Glutamatergic neuron (in vitro differentiated cells): ENCODE data around the gene CIAO3. TPM values are rescaled to one million over a fixed set of nuclear protein-coding genes. Genes with fewer than 3 reads are reported as not detected.
"Not testable (repeated sequence)": the region's sequence is repeated elsewhere in the genome, so short reads cannot be mapped to it uniquely, and the experiment has no call there.

Experiments
- DNase-seq: peaks from one replicate; pipeline ENCODE4 v3.0.0; 2022
- H3K27ac Mint-ChIP-seq: one replicate; pipeline ENCODE4 v1.8.0; 2020; ENCODE audit warnings: mild to moderate bottlenecking, mixed read lengths, inconsistent platforms; ENCODE audit not compliant: unreplicated experiment
- H3K27me3 Mint-ChIP-seq: one replicate; pipeline ENCODE4 v1.8.0; 2020; ENCODE audit warnings: mild to moderate bottlenecking, moderate library complexity, mixed read lengths, inconsistent platforms; ENCODE audit not compliant: unreplicated experiment
- H3K36me3 Mint-ChIP-seq: one replicate; pipeline ENCODE4 v1.8.0; 2020; ENCODE audit warnings: mild to moderate bottlenecking, mixed read lengths, inconsistent platforms; ENCODE audit not compliant: unreplicated experiment
- H3K4me1 Mint-ChIP-seq: one replicate; pipeline ENCODE4 v1.8.0; 2020; ENCODE audit warnings: mild to moderate bottlenecking, low read depth, mixed read lengths, inconsistent platforms; ENCODE audit not compliant: unreplicated experiment
- H3K4me3 Mint-ChIP-seq: one replicate; pipeline ENCODE4 v1.8.0; 2020; ENCODE audit warnings: mild to moderate bottlenecking, mixed read lengths, inconsistent platforms; ENCODE audit not compliant: unreplicated experiment
- H3K9me3 Mint-ChIP-seq: one replicate; pipeline ENCODE4 v1.8.0; 2020; ENCODE audit warnings: mild to moderate bottlenecking, moderate library complexity, mixed read lengths, inconsistent platforms; ENCODE audit not compliant: unreplicated experiment
- total RNA-seq: library from RNA; stranded (reverse); fragmentation: NEBNext Ultra II Directional; extraction: Animal tissue kit (Norgen Biotek cat#: 25700); gene quantifications from one replicate; pipeline ENCODE4 v1.2.1, GENCODE V29; 2021; ENCODE audit not compliant: unreplicated experiment
- TF ChIP-seq, protein P1 (sequence below): fragments of 200-600 bp; sonication (generic); IDR thresholded peaks from one replicate; pipeline ENCODE4 v1.5.0; 2021; ENCODE audit not compliant: partially characterized antibody, unreplicated experiment

CIAO3 gene
- total RNA-seq, 1 donor from 2014 or later: 49.5 TPM

DNA sequence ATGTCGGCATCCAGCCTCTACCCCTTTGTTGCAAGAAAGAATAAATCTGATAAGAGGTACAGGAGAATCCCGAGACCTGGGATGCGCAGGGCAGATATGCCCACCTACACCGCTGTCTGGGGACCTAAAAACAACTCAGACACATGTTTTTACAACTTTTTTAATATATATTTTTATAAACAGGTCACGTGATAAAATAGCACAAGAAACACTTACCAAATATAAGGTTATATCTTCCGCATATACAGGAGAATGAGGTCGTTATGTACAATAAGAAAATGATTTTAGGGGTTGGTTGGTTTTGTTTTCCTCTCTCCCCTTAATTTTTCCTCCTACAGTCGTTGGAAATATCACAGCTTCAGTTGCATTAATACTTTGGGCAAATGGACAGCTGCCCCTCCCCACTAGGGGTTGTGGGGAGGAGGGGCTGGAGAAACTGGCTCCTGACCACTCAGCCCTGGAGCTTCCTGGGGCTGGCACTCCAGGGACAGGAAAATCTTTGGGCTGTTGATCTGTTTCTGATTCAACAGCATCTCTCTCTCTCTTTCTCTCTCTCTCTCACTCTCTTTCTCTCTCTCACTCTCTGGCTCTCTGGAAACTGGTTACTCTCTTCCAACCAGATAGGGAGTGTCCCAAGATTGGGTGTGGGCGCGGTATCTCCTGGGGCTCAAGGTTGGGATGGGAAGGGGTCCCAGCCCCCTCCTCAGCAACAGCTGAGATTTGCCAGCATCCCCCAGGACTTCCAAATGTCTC lies 48.3 kb downstream of the CIAO3 start:
- H3K27me3 Mint-ChIP-seq: peaks cover 30% of the 10 kb centered on the region
- peak overlapping the region; percentile 77 for H3K27ac Mint-ChIP-seq
- H3K9me3 Mint-ChIP-seq: peaks cover 18% of the 10 kb centered on the region
- H3K36me3 Mint-ChIP-seq: no peaks in the 10 kb centered on the region
- peak overlapping the region; percentile 64 for H3K4me3 Mint-ChIP-seq
- TF ChIP-seq, protein P1, sequence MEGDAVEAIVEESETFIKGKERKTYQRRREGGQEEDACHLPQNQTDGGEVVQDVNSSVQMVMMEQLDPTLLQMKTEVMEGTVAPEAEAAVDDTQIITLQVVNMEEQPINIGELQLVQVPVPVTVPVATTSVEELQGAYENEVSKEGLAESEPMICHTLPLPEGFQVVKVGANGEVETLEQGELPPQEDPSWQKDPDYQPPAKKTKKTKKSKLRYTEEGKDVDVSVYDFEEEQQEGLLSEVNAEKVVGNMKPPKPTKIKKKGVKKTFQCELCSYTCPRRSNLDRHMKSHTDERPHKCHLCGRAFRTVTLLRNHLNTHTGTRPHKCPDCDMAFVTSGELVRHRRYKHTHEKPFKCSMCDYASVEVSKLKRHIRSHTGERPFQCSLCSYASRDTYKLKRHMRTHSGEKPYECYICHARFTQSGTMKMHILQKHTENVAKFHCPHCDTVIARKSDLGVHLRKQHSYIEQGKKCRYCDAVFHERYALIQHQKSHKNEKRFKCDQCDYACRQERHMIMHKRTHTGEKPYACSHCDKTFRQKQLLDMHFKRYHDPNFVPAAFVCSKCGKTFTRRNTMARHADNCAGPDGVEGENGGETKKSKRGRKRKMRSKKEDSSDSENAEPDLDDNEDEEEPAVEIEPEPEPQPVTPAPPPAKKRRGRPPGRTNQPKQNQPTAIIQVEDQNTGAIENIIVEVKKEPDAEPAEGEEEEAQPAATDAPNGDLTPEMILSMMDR: no peak
- no peak for DNase-seq
- H3K4me1 Mint-ChIP-seq: peaks cover 10% of the 10 kb centered on the region

DNA sequence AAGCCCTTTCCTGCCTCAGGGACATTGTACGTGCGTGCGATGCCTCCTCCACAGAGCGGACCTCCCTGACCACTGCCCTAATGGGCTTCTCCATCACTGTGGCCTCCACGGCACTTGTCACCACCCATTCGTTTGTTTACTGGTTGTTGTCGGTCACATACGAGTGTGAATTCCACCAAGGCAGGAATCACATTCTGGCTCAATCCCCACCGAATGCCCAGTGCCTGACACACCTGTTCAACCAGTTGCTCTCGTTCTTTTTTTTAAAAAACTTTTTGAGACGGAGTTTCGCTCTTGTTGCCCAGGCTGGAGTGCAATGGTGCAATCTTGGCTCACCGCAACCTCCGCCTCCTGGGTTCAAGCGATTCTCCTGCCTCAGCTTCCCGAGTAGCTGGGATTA lies 49.6 kb downstream of the CIAO3 start:
- H3K36me3 Mint-ChIP-seq, DNase-seq, H3K4me1 Mint-ChIP-seq, H3K27ac Mint-ChIP-seq: not testable (repeated sequence)
- Mint-ChIP-seq H3K9me3 (peaks cover 17% of the 10 kb centered on the region), H3K4me3 (peak overlapping the region; percentile 64), H3K27me3 (peaks cover 25% of the 10 kb centered on the region)

DNA sequence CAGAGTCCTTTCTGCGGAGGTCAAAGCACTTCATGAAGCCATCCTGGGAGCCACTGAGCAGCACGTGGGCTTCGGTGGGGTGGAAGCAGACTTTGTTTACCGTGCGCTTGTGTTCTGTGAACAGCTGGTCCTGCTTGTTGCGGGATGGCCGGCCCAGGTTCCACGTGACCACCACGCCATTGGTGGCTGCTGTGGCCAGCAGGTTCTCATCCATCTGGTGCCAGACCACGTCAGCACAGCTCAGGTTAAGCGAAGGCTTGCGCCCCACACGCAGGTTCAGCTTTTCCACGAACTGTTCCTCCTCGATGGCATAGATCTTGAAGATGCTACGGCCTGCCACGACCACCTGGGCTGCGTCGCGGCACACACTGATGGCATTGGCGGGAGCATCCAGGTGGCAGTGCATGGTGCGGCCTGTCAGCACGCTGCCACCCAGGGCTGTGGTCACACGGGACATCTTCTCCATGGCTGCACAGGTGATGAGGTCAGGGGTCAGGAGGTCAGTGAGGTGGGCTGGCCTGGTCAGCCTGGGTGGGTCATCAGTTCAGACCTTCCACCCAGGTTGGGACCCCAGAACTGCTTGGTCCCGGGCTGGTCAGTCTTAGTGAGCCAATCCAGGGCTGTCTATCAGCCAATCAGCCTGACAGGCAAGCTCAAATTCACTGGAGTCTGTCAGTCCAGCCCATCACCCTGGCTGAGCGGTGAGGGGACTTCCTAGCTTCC lies 51.5 kb downstream of the CIAO3 start:
- Mint-ChIP-seq H3K27me3 (peaks cover 18% of the 10 kb centered on the region), H3K27ac (no peak overlapping the region), H3K4me3 (peak overlapping the region; percentile 91), H3K36me3 (no peaks in the 10 kb centered on the region), H3K9me3 (peaks cover 14% of the 10 kb centered on the region), H3K4me1 (peaks cover 5% of the 10 kb centered on the region)
- DNase-seq: no peak
- TF ChIP-seq, protein P1: no peak

DNA sequence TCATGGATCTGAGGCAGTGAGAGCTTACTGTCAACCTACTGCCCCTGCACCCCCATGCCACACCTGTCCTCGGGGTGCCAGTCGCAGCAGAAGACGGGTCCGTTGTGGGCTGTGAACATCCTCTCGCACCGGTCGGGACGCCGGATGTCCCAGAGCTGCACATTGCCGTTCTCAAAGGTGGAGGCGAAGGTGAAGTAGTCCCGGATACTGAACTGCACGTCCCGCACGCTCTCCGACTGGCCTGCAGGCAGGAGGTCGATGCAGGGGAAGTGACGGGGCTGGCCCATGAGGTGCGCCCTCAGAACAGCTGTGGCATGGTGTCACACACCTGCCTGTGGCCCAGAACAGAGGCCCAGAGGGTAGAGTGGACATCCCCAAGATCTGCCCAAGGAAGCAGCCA lies 53.3 kb downstream of the CIAO3 start:
- DNase-seq: no peak
- peaks cover 16% of the 10 kb centered on the region for H3K27me3 Mint-ChIP-seq
- TF ChIP-seq, protein P1: no peak
- H3K4me1 Mint-ChIP-seq: peaks cover 3% of the 10 kb centered on the region
- peaks cover 12% of the 10 kb centered on the region for H3K9me3 Mint-ChIP-seq
- H3K36me3 Mint-ChIP-seq: no peaks in the 10 kb centered on the region
- H3K4me3 Mint-ChIP-seq: no peak overlapping the region
- no peak overlapping the region for H3K27ac Mint-ChIP-seq

DNA sequence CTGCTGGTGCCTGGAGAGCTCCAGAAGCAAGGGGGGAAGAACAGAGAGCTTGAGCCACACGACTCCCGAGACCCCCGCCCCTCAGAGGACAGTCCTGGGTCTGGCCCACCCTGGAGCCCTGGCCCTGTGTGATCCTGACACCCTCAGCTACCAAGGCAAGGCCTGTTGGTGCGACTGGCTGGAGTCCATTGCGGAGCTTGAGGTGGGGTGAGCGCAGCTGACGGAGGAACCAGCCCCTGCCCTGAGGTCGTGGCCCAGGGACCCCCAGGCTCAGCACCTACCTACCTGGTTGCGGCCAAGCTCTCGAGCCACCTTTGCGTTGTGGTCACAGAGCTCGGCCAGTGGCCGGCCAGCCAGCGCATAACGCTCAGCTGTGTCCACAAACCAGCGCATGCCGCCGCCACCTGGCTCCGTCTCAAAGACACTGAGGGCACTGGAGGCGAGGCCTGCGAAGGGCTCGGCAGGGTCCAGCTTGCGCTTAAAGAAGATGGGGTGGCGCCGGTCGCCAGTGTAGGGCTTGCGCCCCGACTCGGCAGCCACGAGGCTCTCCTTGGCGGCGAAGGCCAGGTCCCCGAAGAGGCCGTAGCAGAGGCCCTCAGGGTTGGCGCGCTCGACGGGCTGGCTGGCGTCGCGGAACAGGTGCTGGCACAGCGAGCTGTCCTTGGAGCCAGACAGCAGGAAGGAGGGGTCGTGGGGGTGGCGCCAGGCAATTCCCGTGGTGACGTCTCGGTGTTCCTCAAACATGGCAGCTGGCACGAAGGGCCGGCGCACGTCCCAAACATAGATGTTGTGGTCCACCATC lies 54.1 kb downstream of the CIAO3 start:
- TF ChIP-seq, protein P1: no peak
- Mint-ChIP-seq H3K4me1 (peaks cover 6% of the 10 kb centered on the region), H3K27me3 (peaks cover 18% of the 10 kb centered on the region), H3K36me3 (no peaks in the 10 kb centered on the region), H3K27ac (no peak overlapping the region), H3K9me3 (peaks cover 12% of the 10 kb centered on the region), H3K4me3 (no peak overlapping the region)
- no peak for DNase-seq
